Measurements from ENCODE around the gene HHLA2.
"Not testable (repeated sequence)": the region's sequence is repeated elsewhere in the genome, so short reads cannot be mapped to it uniquely, and the experiment has no call there.

Gene HHLA2, protein sequence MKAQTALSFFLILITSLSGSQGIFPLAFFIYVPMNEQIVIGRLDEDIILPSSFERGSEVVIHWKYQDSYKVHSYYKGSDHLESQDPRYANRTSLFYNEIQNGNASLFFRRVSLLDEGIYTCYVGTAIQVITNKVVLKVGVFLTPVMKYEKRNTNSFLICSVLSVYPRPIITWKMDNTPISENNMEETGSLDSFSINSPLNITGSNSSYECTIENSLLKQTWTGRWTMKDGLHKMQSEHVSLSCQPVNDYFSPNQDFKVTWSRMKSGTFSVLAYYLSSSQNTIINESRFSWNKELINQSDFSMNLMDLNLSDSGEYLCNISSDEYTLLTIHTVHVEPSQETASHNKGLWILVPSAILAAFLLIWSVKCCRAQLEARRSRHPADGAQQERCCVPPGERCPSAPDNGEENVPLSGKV

DNA sequence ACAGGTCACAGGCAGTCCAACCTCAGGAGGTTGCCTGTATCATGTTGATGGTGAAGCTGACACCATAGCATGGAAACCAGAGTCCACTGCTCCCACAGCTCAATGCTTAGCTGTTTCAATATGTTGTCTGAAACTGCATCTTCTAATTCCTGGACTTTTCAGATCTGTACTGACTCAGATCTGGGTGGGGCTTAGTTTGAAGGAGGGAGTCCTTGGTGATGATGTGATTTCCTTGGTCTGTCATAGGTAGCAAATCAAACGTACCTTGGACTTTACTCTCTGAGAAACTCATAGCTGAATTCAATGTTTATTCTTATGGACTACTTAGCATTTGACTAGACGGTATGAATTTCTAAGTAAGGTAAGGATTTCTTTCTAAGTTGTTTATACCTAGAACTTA lies at the start of gene HHLA2:
HHLA2 (plus strand) TSS at position 310 of the 400 bp plus-strand sequence. CDS start 55,266 bp downstream, outside the sequence.
- DNase-seq (ENCODE audit: low read depth): no peak

DNA sequence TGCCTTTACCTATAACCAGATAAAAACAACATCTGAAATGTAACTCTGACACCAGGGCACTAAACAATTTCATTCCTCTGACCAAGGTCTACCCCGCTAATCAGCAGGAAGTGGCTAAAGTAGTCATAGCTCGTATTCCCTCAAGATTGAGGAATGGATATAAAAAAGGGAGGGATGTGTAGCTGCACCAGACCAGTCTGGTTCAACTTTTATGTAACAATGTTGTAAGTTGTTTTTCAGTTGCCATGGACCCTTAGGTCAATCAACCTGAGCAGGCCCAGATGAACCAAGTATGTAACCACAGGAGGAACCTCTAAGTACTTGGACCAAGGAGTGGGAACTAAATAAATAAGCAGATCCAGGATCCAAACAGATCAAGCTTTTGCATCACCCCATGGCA lies 45.7 kb upstream of the HHLA2 start:
- no peak for DNase-seq (ENCODE audit: low read depth)

DNA sequence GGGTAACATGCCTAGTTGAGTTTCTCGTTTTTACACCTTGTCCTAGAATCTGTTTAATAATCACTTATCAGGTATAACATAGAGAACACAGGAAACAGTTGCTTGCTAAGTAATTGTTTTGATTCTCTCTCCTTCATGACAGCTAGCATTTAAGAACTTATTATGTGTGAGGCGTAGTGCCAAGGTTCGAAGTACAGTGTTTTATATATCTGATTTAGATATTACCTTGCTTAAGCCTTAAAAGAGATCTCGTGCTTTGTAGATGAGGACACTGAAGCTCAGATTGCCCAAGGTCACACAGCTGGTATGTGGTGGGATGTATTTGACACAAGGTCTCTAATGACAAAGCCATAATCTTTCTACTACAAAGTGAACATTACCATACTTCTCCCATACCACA lies 45.1 kb upstream of the HHLA2 start:
- DNase-seq (ENCODE audit: low read depth): no peak

DNA sequence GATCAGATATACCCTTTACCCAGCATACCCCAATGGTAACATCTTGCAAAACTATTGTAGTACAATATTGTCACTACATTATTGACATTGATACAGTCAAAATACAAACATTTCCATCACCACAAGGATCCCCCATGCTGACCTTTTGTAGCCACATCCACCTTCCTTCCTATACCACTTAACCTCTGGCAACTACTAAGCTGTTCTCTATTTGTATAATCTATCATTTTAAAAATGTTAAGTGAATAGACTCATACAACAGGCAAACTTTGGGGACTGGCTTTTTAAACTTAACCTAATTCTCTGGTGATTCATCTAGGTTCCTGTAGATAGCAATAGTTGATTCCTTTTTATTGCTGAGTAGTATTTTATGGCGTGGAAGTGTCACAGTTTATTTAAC lies 44.5 kb upstream of the HHLA2 start:
- no peak for DNase-seq (ENCODE audit: low read depth)

DNA sequence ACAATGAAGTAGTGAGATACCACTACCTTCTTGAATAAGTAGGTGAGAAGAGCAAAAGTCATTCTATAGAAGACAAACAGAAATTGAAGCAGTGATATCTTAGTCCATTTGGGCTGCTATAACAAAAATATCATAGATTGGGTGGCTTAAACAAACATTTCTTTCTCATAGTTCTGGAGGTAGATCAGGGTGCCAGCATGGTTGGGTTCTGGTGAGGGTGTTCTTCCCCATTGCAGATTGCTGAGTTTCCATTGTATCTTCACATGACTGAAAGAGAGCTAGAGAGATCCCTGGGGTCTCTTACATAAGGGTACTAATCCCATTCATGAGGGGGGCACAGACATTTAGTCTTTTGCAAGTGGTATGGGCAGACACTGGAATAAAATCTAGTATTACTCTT lies 41.2 kb upstream of the HHLA2 start:
- DNase-seq (ENCODE audit: low read depth): no peak

DNA sequence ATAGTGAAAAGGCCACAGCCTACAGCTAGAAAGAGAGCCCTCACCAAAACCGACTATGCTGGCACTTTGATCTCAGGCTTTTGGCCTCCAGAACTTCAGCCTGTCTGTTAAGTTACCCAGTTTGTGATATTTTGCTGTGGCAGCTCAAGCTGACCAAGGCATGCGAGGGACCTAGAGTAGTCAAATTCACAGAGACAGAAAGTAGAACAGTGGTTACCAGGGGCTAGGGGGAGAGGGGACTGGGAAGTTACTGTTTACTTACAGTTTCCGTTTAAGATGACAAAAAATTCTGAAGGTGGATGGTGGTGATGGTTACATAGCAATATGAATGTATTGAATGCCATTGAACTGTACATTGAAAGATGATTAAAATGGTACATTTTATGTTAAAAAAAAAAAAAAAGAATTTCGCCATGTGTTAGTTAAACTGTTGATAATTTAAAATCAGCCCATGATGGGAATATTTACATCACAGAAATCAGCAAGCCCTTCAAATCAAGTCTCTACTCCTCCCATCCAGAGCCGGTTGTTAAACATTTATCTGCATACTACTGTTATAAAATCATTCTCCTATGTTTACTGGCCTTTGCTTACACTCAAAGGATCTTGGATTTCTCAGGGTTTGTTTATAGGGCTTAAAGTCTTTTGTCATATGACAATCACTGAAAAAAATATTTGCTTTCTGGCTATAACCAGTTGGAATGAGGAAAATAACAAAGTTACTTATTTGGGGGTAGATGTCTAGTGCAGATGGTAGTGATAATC lies 31.6 kb upstream of the HHLA2 start:
- not testable (repeated sequence) for DNase-seq (ENCODE audit: low read depth)

DNA sequence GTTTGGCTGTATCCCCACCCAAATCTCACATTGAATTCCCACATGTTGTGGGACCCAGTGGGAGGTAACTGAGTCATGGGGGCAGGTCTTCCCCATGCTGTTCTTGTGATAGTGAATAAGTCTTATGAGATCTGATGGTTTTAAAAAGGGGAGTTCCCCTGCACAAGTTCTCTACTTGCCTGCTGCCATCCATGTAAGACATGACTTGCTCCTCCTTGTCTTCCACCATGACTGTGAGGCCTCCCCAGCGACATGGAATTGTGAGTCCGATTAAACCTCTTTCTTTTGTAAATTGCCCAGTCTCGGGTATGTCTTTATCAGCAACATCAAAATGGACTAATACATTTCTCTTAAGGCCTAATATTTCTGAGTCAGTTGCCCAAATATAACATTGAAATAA lies 28.1 kb upstream of the HHLA2 start:
- DNase-seq (ENCODE audit: low read depth): not testable (repeated sequence)

DNA sequence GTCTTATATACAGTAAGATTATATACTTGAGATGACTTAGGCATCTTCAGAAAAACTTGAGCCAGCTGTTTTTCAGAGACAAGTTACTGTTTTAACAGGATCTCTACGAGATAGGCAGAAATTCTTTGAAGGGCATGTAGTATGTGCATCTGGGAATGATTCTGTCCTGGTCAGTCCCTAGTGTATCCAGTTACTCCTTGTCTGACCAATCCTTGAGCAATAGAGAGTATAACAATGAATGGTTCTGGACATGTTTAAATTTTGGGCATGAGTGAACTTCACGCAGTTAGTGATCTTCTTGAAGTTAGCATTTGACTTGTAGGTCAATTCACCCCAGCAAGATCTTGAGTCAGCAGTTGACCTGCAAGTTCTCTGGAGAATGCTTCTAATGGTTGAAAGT lies 24.7 kb upstream of the HHLA2 start:
- DNase-seq (ENCODE audit: low read depth): no peak

DNA sequence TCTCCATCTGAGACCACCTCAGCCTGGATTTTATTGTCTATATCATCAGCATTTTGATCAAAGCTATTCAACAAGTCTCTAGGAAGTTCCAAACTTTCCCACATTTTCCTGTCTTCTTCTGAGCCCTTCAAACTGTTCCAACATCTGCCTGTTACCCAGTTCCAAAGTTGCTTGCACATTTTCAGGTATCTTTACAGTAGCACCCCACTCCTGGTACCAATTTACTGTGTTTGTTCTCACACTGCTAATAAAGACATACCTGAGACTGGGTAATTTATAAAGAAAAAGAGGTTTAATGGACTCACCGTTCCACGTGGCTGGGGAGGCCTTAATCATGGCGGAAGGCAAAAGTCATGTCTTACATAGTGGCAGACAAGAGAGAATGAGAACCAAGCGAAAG lies 17.3 kb upstream of the HHLA2 start:
- DNase-seq (ENCODE audit: low read depth): not testable (repeated sequence)

DNA sequence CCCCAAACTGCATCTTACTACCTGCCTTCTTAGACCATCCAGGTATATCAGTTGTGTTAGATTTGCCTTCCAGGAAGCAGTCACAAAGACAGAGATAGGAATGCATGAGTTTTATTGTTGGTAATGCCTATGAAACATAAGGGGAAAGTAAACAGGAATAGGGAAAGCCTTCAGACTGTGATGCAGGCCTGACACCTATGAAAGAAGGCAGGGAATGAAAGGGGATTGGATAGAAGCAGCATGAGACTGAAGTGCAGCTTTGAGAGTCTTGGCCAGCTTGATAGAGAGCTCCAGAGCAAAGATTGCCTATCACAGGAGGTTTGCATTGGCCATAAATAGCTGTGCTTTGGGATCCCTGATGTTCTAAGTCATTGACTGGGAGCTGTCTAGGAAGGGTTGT lies 15.9 kb upstream of the HHLA2 start:
- DNase-seq (ENCODE audit: low read depth): no peak

DNA sequence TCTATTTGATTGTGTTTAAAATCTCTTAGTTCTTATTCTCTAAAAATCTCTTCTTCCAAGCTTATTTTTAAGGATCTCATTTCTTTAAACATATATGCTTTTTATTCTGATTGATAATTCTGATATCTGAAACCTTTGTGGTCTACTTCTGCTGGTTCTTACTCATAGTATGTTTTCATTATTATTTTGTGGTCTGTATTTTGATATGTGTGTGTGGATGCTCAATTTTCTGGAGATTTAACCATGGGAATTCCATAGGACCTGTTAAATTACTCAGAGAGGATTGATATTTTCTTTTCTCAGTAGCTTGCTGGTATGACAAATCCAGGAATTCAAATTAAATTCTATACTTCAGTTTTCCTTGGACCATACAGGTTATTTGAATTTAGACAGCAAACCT lies 14.7 kb upstream of the HHLA2 start:
- no peak for DNase-seq (ENCODE audit: low read depth)

DNA sequence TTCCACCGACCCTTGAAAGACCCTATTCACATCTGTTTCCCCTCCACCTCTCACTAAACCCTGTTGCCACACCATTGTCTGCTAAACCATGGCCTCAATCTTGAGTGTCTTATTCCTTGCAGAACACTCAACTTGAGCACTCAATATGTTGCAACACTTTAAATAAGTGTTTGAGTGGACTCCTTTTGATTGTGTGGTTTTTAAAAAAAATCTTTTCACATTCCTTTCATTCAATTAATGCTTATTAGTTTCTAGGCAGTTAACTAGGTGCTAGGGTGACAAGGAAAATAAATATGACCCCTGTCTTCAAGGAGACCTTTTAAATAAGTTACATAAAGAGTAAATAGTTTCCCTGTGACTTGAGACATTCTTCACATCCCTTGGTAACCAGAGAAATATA lies 13.3 kb upstream of the HHLA2 start:
- DNase-seq (ENCODE audit: low read depth): no peak

DNA sequence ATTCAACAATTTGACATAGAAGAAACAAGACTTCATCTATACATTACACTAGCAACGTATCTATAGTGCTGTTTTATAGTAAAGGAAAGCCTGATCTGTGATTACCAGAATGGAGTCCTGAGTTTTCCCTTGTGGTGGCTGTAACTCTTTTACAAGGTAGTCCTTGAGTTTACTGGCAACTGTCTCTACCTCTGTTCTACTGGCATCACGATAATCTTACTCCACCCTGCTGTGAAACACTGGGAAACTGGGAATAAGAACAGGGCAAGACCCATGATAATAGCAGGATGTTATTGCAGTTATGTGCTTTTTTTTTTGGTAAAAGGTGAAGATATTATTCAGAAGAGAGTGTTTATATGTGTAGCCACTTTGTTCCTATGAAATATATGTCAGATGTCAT lies 12.4 kb upstream of the HHLA2 start:
- DNase-seq (ENCODE audit: low read depth): no peak

DNA sequence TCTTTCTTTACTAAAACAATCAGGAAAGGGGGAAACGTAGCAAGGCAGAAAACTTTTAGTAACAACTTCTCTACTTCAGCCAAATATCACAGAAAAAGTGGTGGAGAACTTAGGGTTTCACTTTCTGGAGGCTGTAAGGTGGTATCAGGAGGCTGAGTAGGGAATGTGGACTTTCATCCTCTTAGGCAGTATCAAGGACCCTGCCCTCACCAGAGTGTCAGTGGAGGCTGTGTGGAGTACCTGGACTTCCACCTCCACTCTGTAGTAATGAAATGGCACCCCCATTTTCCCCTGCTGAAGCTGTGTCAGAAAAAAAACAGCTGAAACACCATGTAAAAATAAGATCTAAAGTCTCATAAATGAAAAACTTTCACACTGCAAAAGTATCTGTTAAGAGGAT lies 11.2 kb upstream of the HHLA2 start:
- DNase-seq (ENCODE audit: low read depth): no peak

DNA sequence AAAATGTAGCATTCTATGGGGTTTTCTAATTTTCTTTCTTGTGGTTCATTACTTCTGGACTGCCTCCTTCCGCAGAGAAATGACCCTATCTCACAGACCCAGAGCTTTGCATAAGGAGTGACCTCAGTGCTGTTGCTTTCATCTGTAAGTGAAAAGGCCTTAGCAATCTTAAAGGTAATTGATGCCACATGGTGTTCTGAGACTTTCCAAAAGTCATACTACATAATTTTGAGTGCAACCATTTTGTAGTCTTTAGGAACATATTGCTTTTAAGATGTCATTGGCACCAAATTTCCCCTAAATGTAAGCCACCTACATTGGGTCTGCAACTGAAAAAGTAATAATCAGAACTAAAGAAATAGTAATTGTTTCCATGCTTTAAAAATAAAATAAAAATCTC lies 9.2 kb upstream of the HHLA2 start:
- no peak for DNase-seq (ENCODE audit: low read depth)

DNA sequence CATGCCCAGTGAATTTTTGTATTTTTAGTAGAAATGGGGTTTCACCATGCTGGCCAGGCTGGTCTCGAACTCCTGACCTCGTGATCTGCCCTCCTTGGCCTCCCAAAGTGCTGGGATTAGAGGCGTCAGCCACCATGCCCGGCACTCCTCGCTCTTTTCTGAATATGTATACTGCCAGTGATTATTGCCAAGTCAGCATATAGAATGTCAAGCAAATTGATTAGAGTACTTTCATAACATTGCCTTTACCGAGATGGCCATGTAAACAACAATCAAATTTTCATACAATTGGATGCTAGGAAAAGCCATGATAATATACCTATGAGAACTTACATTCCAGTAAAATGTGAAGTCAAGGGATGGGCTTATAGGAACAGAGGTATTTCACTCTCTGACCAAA lies 8.2 kb upstream of the HHLA2 start:
- not testable (repeated sequence) for DNase-seq (ENCODE audit: low read depth)

DNA sequence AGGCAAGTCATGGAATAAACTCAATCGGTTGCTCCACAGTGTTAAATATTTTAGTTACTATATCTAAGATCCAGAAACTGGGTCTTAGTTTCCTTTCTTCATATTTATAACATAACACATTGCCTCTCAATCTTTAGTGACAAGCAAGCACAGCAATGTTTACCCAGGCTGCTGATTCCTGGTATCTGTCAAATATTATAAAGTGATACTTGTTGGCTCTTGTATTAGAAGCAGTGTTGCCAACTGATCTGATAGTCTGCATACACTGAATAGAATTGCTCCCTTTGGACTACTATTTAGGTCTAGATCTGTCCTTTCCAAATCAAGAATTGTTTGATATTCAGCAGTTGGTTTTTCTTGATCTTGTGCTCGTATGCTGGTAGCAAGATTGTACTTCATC lies 7.2 kb upstream of the HHLA2 start:
- no peak for DNase-seq (ENCODE audit: low read depth)

DNA sequence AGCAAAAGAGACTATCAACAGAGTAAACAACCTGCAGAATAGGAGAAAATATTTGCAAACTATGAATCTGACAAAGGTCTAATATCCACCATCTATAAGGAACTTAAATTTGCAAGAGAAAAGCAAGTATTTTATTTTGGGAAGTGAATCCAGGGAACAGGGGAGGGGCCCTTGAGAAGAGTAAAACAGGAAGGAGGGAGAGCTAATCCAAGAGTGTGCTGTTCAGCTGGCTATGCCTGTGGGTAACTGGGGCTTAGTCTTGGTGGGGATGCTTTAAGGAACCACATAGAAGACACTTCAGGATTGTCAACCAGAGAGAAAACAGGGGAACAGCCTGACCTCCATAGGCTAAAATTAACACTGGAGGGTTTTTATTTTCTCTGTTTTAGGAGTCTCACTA lies 3.9 kb upstream of the HHLA2 start:
- no peak for DNase-seq (ENCODE audit: low read depth)

DNA sequence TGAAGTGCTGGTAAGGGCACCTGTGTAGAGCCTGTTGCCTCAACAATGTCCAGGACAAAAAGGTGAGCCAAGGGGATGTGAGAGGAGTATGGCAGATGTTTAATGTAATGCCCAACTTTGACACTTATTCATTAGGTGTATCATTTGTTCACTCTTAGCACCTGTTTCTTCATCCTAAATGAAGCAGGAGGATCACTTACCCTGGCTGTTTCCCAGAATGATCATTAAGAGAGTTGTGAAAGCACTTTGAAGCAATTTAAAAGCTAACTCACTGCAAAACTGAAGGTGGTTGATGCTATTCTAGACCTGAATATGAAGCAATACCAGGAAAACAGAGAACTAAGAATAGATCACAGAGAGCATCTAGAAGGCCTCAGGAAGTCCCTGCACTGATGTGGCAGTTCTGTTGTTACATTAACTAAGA lies 3.4 kb upstream of the HHLA2 start:
- no peak for DNase-seq (ENCODE audit: low read depth)

DNA sequence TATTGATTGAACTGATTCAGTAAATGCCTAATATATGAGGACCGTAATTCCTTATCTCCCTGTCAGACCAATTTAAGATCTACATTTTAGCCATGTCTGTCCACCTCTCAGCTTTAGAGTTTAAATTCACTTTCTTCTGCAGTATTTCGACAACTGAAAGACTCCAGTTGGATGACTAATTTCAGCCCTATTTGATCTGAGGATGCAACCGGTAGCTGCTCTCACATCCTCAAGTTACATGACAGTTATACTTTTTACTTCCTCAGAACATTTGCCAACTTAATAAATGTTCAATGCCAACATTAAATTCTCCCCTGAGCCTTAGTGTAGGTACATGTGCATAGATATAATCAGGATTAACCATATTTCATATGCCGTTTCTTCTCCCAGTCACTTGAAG lies 2.5 kb upstream of the HHLA2 start:
- no peak for DNase-seq (ENCODE audit: low read depth)

DNA sequence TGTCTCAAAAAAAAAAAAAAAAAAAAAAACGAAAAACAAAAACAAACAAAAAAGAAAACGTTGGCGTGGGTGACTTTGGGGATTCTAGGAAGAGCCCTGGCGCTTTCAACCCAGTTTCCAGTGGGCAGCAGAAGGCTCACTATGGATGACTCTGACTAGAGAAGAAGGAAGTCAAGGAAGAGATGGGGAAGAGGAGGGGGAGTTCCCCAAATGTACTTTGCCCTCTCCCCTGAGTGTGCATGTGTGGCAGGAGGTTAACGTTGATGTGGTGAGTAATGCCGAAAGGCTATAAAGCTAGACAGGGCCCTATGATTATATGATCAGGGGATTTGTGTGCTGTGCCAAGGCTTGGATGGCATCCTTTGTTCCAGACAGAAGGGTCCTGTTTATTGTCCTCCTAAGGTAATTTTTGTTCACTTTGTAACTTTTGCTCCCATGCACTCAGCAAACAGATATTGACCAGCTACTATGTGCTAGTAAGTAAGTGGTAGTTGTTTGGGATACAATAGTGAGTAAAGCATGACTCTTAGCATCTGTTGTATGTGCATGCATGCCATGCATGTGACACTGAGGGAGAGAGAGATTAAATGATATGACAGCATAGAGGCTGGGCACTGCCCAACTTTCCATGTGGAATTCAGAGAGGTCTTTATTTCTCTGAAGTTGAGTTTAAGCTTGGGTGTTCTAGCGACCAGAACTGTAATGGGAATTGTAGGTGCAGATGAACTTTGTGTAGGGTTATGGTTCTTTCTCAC lies 750 bp upstream of the HHLA2 start:
- no peak for DNase-seq (ENCODE audit: low read depth)

DNA sequence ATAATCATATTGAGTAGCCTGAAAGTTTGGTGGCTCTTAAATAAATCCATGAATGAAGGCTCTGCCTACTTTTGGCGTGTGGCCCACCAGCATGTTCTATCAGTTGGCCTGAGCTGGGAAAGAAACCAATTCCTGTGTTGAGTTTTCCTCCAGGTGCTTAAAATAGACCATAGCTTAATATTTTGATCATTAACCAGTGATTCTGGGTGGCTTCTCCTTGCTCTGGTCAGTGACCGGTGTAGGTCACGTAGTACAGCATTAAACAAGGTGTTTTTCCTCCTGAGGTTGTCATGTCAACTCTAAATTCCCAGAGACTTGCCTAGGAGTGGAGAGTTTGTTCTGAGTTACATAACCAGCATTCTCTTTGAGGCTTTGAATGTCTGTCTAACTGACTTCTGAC lies 1.3 kb downstream of the HHLA2 start:
- no peak for DNase-seq (ENCODE audit: low read depth)

DNA sequence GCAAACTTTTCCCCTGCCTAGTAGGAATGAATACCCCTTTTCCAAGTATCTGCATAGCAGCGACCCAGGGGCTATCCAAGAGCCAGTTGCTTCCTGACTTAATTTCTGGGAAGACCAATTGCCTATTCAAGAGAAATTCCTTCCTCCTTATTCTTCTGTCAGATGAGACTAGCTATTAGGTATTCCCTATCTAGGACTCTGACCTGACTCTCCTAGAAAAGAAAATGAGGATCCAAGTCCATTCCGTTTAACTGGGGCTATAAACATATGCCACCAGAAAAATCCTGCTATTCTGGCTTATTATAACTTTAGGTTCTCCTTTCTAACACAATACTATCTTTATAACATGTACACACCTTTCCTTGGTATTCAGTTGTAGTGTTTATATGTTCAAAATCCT lies 1.7 kb downstream of the HHLA2 start:
- no peak for DNase-seq (ENCODE audit: low read depth)
